Neural cell (in vitro differentiated cells): ENCODE data around the gene CAMK2B. TPM values are rescaled to one million over a fixed set of nuclear protein-coding genes. Genes with fewer than 3 reads are reported as not detected.

Experiments
- H2AFZ ChIP-seq: fragments of 200-600, 300-800 bp; sonication (generic), shearing (Covaris generic); 2 replicates; pipeline ENCODE4 v1.6.0; 2014; ENCODE audit warnings: low read depth, mild to moderate bottlenecking, antibody characterized with exemption, low read length, moderate library complexity
- H3F3A ChIP-seq: fragments of 200-600 bp; shearing (Covaris generic); 2 replicates; pipeline ENCODE4 v1.6.1; 2016; ENCODE audit warnings: mild to moderate bottlenecking, moderate library complexity, mixed read lengths, antibody characterized with exemption, low read length; ENCODE audit not compliant: insufficient read depth, poor library complexity, severe bottlenecking
- H3K27ac ChIP-seq: fragments of 200-600, 300-800 bp; sonication (generic), shearing (Covaris generic); 2 replicates; pipeline ENCODE4 v1.5.1; 2014; ENCODE audit warnings: mild to moderate bottlenecking, low read length, moderate library complexity
- H3K27me3 ChIP-seq: fragments of 300-800, 200-600 bp; sonication (generic), shearing (Covaris generic); 2 replicates; pipeline ENCODE4 v1.6.0; 2014; ENCODE audit warnings: mild to moderate bottlenecking, low read depth, low read length, moderate library complexity; ENCODE audit not compliant: insufficient read depth
- H3K36me3 ChIP-seq: fragments of 300-800, 200-600 bp; sonication (generic), shearing (Covaris generic); 2 replicates; pipeline ENCODE4 v1.5.1; 2014; ENCODE audit warnings: mild to moderate bottlenecking, antibody characterized with exemption, low read length, moderate library complexity; ENCODE audit not compliant: insufficient read depth
- H3K4me2 ChIP-seq: fragments of 300-800, 200-600 bp; sonication (generic), shearing (Covaris generic); 2 replicates; pipeline ENCODE4 v1.6.0; 2014; ENCODE audit warnings: mild to moderate bottlenecking, low read length
- H3K4me3 ChIP-seq: fragments of 300-800, 200-600 bp; sonication (generic), shearing (Covaris generic); 2 replicates; pipeline ENCODE4 v1.5.1; 2014; ENCODE audit warnings: mild to moderate bottlenecking, low read length, moderate library complexity
- H3K79me2 ChIP-seq: fragments of 200-600 bp; shearing (Covaris generic); replicated peaks from 2 replicates; pipeline ENCODE4 v1.6.0; 2014; ENCODE audit warnings: mild to moderate bottlenecking, low read length, moderate library complexity; ENCODE audit not compliant: insufficient read depth
- H3K9ac ChIP-seq: fragments of 300-800, 200-600 bp; sonication (generic), shearing (Covaris generic); 2 replicates; pipeline ENCODE4 v1.6.1; 2016; ENCODE audit warnings: mild to moderate bottlenecking, low read length, mixed read lengths
- H3K9me2 ChIP-seq: fragments of 200-600 bp; shearing (Covaris generic); 2 replicates; pipeline ENCODE4 v1.6.1; 2016; ENCODE audit warnings: mild to moderate bottlenecking, low read length, mixed read lengths; ENCODE audit not compliant: insufficient read depth
- H3K9me3 ChIP-seq: fragments of 200-600, 300-800 bp; sonication (generic), shearing (Covaris generic); 2 replicates; pipeline ENCODE4 v1.6.1; 2016; ENCODE audit warnings: mild to moderate bottlenecking, mixed run types, low read length, moderate library complexity, mixed read lengths
- H4K20me1 ChIP-seq: fragments of 200-600 bp; shearing (Covaris generic); 2 replicates; pipeline ENCODE4 v1.6.1; 2016; ENCODE audit warnings: mild to moderate bottlenecking, mixed run types; ENCODE audit not compliant: insufficient read depth
- CTCF ChIP-seq: fragments of 450-650 bp; IDR thresholded peaks from 2 replicates; pipeline ENCODE4 v1.5.1; 2014; ENCODE audit warnings: antibody characterized with exemption, mild to moderate bottlenecking, moderate library complexity; ENCODE audit not compliant: poor library complexity, severe bottlenecking
- EP300 ChIP-seq: fragments of 450-650 bp; conservative IDR thresholded peaks from 2 replicates; pipeline ENCODE4 v1.6.1; 2014; ENCODE audit warnings: antibody characterized with exemption, mild to moderate bottlenecking, moderate library complexity; ENCODE audit not compliant: poor library complexity, severe bottlenecking
- EZH2 ChIP-seq: fragments of 200-600, 300-800 bp; shearing (Covaris generic), sonication (generic); IDR thresholded peaks from 2 replicates; pipeline ENCODE4 v1.6.1; 2014; ENCODE audit warnings: antibody characterized with exemption, low read length, borderline replicate concordance, mild to moderate bottlenecking; ENCODE audit not compliant: insufficient read depth, poor library complexity, severe bottlenecking
- MXI1 ChIP-seq: fragments of 450-650 bp; conservative IDR thresholded peaks from 2 replicates; pipeline ENCODE4 v1.6.1; 2014; ENCODE audit warnings: antibody characterized with exemption, mild to moderate bottlenecking; ENCODE audit not compliant: poor library complexity, severe bottlenecking
- POLR2AphosphoS5 ChIP-seq: IDR thresholded peaks from 2 replicates; pipeline ENCODE4 v1.6.1; 2012
- RAD21 ChIP-seq: fragments of 450-650 bp; conservative IDR thresholded peaks from 2 replicates; pipeline ENCODE4 v1.6.1; 2014; ENCODE audit warnings: antibody characterized with exemption, mild to moderate bottlenecking, moderate library complexity
- REST ChIP-seq: IDR thresholded peaks from 2 replicates; pipeline ENCODE4 v1.6.1; 2012; ENCODE audit warnings: borderline replicate concordance
- SMC3 ChIP-seq: fragments of 450-650 bp; conservative IDR thresholded peaks from 2 replicates; pipeline ENCODE4 v1.6.1; 2014; ENCODE audit warnings: antibody characterized with exemption, mild to moderate bottlenecking, moderate library complexity; ENCODE audit not compliant: poor library complexity
- TAF1 ChIP-seq: IDR thresholded peaks from 2 replicates; pipeline ENCODE4 v1.6.1; 2012; ENCODE audit warnings: low read depth
- polyA plus RNA-seq: library from polyadenylated mRNA; depleted of rRNA; stranded (reverse); fragments of >200 nt; gene quantifications from 2 replicates; pipeline ENCODE4 v1.2.3, GENCODE V29; 2014

The CAMK2B gene
- polyA plus RNA-seq, 1 donor from 2014 or later, result 67.3 TPM

- Histone ChIP-seq H3K9me3 (no peaks in the 10 kb centered on the region), H3K27ac (no peak overlapping the region), H3K36me3 (no peaks in the 10 kb centered on the region), H3K27me3 (no peaks in the 10 kb centered on the region), H3K9me2 (no peaks in the 10 kb centered on the region), H4K20me1 (no peaks in the 10 kb centered on the region), H3K9ac (no peak overlapping the region), H2AFZ (no peak overlapping the region), H3K4me3 (no peak overlapping the region), H3F3A (no peaks in the 10 kb centered on the region), H3K79me2 (no peaks in the 10 kb centered on the region), H3K4me2 (no peak overlapping the region)
- TF ChIP-seq REST, result no peak
- no peak for TF ChIP-seq EZH2
- TF ChIP-seq SMC3, result no peak
- no peak for TF ChIP-seq TAF1
- TF ChIP-seq POLR2AphosphoS5, result no peak
- no peak for TF ChIP-seq RAD21
- TF ChIP-seq EP300, result no peak
- TF ChIP-seq CTCF, result no peak
- no peak for TF ChIP-seq MXI1
These were observed 61.0 kb downstream of the CAMK2B start for GRCh38 chr7:44264221-44264931.

DNA sequence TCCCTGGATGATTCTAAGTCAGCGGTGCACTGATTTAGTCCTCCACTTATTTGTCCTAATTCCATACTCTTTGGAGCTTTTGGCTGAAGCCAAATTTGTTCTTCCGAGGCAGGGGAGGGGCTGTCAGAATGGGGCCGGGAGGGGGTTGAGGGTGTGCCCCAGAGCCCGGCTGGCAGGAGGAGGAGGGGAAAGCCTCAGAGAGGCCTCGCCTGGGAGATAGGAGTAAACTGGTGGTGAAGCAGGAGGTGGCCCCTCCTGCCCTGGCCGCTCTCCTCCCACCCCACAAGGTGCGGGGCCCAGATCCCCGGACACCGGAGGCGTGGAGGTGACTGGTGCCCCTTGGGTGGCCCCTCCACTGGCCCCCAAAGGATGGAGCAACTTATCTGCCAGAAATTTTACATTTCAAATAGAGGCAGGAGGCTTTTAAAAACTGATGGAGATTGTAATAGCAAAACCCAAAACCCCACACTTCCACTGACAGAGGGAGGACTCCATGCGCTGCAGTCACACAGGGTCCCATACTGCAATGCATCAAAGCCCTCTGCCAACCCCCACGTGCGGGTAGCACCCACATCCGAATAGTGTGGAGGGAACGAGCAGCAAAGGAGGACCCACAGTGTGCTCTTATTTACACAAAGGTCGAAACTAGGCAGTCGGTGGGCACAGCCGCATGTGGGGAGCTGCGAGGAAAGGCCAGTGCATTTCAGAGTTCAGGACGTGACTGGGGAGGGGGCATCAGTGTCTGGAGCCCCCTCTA is 61.9 kb downstream of the CAMK2B start:
- H3K9me2 ChIP-seq, result no peaks in the 10 kb centered on the region
- H4K20me1 ChIP-seq, result no peaks in the 10 kb centered on the region
- TF ChIP-seq RAD21, result no peak
- TF ChIP-seq EZH2, result no peak
- no peak for TF ChIP-seq POLR2AphosphoS5
- TF ChIP-seq REST, result no peak
- no peaks in the 10 kb centered on the region for H3K9me3 ChIP-seq
- no peak overlapping the region for H3K4me2 ChIP-seq
- no peak overlapping the region for H3K27ac ChIP-seq
- no peaks in the 10 kb centered on the region for H3K79me2 ChIP-seq
- H2AFZ ChIP-seq, result no peak overlapping the region
- no peaks in the 10 kb centered on the region for H3F3A ChIP-seq
- H3K9ac ChIP-seq, result no peak overlapping the region
- H3K4me3 ChIP-seq, result no peak overlapping the region
- H3K27me3 ChIP-seq, result no peaks in the 10 kb centered on the region
- H3K36me3 ChIP-seq, result no peaks in the 10 kb centered on the region
